Tracheal epithelial cell (primary cell): ENCODE results near the gene BPIFB1. TPM values are rescaled to one million over a fixed set of nuclear protein-coding genes. Genes with fewer than 3 reads are reported as not detected.

Source experiments
- total RNA-seq: library from RNA; depleted of rRNA; stranded (reverse); fragments of >200 nt; gene quantifications from 2 replicates; pipeline ENCODE4 v1.2.1, GENCODE V29; 2014

The BPIFB1 gene
- total RNA-seq = not detected in 2 replicates

GRCh38 chr20:33282991-33283555 is at the start of gene BPIFB1:
Gene BPIFB1, plus strand, starts transcription at chr20:33283214. Its CDS starts 2,860 bp downstream, at chr20:33286074.

DNA sequence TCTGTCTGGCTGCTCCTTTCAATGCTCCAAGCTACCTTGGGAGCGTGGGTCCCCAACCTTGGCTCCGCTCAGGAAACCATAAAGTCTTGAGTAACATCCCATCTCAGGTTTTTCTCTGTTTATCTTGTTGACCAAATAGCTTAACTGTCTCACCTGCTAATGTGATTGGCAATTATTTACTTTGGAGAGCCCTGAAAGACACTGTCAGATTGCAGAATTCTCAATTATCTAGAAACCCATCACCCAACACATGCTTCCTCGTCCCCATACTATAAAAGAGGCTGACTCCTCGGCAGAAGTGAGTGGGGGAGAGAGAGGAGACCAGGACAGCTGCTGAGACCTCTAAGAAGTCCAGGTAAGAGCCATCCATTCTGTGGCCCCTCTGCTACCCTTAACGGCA is 47.3 kb upstream of the BPIFB1 start, which contains the start of gene BPIFA1:
TSS of gene BPIFA1 (plus strand) at position 301 of the 400 bp plus-strand sequence. CDS start 1,716 bp downstream, outside the sequence.

Other genes with a start within 250 kb of the BPIFB1 start
- gene BPIFB3, start 229.3 kb upstream of the BPIFB1 start, total RNA-seq = not detected in 2 replicates
- not detected in 2 replicates for gene BPIFB4, start 203.6 kb upstream of the BPIFB1 start, total RNA-seq
- gene BPIFA2, start 115.1 kb upstream of the BPIFB1 start, total RNA-seq = not detected in 2 replicates
- gene BPIFA3, start 65.9 kb upstream of the BPIFB1 start, total RNA-seq = not detected in 2 replicates
- gene BPIFA1, start 47.2 kb upstream of the BPIFB1 start, total RNA-seq = not detected in 2 replicates
- 18.1 and 28.2 TPM in 2 replicates for gene CDK5RAP1, start 118.3 kb downstream of the BPIFB1 start, total RNA-seq
- 3.8 and 12.3 TPM in 2 replicates for gene SNTA1, start 160.5 kb downstream of the BPIFB1 start, total RNA-seq
- 3.6 and 5.1 TPM in 2 replicates for gene CBFA2T2, start 206.9 kb downstream of the BPIFB1 start, total RNA-seq